ENCODE results near the gene CPNE8. TPM values are rescaled to one million over a fixed set of nuclear protein-coding genes. Genes with fewer than 3 reads are reported as not detected.

CPNE8 gene
- total RNA-seq, 2 donors from 2014 or later = 11.7 to 33.3 TPM

DNA sequence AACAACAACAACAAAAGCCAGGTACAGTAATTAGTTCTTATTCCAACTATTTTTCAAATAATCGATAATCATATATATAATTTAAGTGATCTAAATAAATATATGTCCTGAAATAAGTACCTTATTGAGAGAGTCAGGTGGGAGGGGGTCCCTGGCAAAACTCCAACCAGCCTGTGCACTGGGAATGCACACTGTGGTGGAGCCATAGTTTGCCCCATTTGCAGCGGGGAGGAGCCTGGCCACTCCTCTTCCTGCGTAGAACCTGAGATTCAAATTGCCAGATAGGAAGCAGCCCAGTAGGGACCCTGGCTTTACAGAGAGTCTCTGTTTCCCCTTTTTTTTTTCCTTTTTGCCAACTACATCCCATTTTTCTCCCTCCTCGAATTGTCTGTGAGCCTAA is 26.4 kb downstream of the CPNE8 start:
- Histone ChIP-seq H3K36me3 (no peaks in the 10 kb centered on the region), H3K9me3 (no peaks in the 10 kb centered on the region), H3K9ac (ENCODE audit: low read depth in 2 of 2, low read length in 2 of 2) (no peak overlapping the region), H3K27ac (no peak overlapping the region), H3K27me3 (no peaks in the 10 kb centered on the region), H3K4me3 (no peak overlapping the region), H3K4me1 (no peaks in the 10 kb centered on the region)
- TF ChIP-seq, protein P1, sequence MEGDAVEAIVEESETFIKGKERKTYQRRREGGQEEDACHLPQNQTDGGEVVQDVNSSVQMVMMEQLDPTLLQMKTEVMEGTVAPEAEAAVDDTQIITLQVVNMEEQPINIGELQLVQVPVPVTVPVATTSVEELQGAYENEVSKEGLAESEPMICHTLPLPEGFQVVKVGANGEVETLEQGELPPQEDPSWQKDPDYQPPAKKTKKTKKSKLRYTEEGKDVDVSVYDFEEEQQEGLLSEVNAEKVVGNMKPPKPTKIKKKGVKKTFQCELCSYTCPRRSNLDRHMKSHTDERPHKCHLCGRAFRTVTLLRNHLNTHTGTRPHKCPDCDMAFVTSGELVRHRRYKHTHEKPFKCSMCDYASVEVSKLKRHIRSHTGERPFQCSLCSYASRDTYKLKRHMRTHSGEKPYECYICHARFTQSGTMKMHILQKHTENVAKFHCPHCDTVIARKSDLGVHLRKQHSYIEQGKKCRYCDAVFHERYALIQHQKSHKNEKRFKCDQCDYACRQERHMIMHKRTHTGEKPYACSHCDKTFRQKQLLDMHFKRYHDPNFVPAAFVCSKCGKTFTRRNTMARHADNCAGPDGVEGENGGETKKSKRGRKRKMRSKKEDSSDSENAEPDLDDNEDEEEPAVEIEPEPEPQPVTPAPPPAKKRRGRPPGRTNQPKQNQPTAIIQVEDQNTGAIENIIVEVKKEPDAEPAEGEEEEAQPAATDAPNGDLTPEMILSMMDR (IDR thresholded peaks at IDR 0.05) = no peak
- intact Hi-C loops (cut with DNase I) = no loop called here
- no peak for DNase-seq

DNA sequence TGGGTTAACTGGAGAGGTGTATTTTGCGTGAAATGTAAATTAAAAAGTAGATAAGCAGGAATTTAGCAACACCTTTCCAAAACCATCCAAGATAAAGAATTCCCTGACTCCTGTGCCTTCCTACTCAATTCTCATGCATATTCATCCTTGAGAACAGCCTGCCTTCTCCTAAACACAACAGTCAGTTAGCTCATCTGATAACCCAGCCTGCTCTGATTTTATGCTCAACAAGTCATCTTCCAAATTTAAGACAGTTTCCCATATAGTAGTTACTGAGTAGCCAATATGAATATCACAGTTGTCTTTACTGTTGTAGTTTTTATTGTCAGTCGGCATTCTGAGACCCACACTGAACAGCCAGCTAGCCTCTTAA is 27.1 kb downstream of the CPNE8 start:
- intact Hi-C loops (cut with DNase I) = no loop called here
- TF ChIP-seq, protein P1 (IDR thresholded peaks at IDR 0.05) = no peak
- no peak overlapping the region for H3K4me3 ChIP-seq
- H3K27me3 ChIP-seq = no peaks in the 10 kb centered on the region
- no peak for DNase-seq
- no peaks in the 10 kb centered on the region for H3K9me3 ChIP-seq
- no peak overlapping the region for H3K27ac ChIP-seq
- no peaks in the 10 kb centered on the region for H3K4me1 ChIP-seq
- no peak overlapping the region for H3K9ac ChIP-seq (ENCODE audit: low read depth in 2 of 2, low read length in 2 of 2)
- no peaks in the 10 kb centered on the region for H3K36me3 ChIP-seq

DNA sequence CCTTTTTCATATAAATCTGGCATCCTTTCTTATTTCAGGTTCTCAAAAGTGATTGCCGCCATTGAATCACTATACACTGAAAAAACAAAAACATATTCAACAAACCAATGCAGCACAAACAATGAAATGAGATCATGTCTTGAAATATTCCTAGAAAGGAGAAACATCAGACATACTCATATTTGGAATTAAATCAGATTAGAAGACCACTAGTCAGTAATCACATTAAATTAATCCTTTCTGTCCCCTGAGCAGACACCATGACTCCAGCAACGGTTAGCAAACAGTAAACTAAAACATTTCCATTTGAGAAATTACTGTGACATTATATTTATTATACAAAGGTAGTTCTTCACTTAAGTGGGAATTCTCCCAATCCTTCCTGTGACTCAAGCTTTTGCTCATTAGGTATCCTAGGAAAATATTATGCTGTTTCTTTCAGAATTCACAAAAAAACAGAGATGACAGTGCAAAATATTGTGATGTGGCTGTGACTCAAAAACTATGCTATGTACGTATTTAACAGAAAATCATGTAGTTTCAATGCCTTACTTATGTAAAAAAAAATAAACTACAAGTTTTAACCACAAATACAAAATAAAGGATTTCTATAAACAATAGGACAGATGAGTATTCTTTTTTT is 29.7 kb downstream of the CPNE8 start:
- H3K4me1 ChIP-seq = no peaks in the 10 kb centered on the region
- intact Hi-C loops (cut with DNase I) = no loop called here
- TF ChIP-seq, protein P1 (IDR thresholded peaks at IDR 0.05) = no peak

DNA sequence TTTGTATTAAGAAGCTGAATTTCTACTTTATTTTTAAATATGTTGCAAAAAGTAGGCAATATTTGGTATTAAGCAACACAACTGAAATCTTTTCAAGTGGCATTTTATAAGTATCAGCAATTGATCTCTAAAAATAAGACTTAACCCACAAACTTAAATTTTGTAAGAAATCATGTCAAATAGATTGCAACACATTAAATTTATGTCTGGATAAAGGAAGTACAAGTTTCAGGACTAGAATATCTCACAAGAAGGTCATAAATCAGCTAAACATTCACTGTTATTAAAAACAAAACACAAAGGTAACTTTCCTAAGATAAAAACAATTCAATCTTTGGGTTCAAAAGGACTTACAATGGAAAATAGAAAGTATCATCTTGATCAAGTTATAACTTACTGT is 32.8 kb downstream of the CPNE8 start:
- intact Hi-C loops (cut with DNase I) = no loop called here
- no peak overlapping the region for H3K9ac ChIP-seq (ENCODE audit: low read depth in 2 of 2, low read length in 2 of 2)
- H3K4me1 ChIP-seq = no peaks in the 10 kb centered on the region
- H3K36me3 ChIP-seq = no peaks in the 10 kb centered on the region
- no peaks in the 10 kb centered on the region for H3K9me3 ChIP-seq
- TF ChIP-seq, protein P1 (IDR thresholded peaks at IDR 0.05) = no peak
- no peak for DNase-seq
- no peak overlapping the region for H3K27ac ChIP-seq
- no peak overlapping the region for H3K4me3 ChIP-seq
- no peaks in the 10 kb centered on the region for H3K27me3 ChIP-seq

More for the DNA sequence above, 29.7 kb downstream of the CPNE8 start:
- H3K4me3 ChIP-seq = no peak overlapping the region
- H3K9me3 ChIP-seq = no peaks in the 10 kb centered on the region
- H3K27ac ChIP-seq = no peak overlapping the region
- no peak overlapping the region for H3K9ac ChIP-seq (ENCODE audit: low read depth in 2 of 2, low read length in 2 of 2)
- DNase-seq = no peak
- H3K36me3 ChIP-seq = no peaks in the 10 kb centered on the region
- H3K27me3 ChIP-seq = no peaks in the 10 kb centered on the region

DNA sequence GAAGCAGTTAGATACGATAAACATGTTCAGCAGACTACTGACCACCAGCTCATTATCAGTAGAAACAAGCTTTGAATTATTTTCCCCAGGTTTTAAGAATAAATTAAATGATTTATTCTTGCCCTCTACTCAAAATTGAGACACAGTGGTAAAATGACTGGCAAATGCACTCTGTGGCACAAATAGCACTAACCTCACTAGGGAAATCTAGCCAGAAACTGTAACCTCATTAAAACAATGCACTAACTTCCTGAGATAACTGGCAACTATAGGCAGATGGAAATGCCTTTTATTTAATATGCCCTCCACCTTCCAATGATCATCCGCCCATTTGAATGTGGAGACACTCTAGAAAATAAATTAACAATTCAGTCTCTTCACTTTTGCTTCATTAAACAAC is 33.2 kb downstream of the CPNE8 start:
- H3K9ac ChIP-seq (ENCODE audit: low read depth in 2 of 2, low read length in 2 of 2) = no peak overlapping the region
- no peaks in the 10 kb centered on the region for H3K36me3 ChIP-seq
- H3K9me3 ChIP-seq = no peaks in the 10 kb centered on the region
- TF ChIP-seq, protein P1 (IDR thresholded peaks at IDR 0.05) = no peak
- no peak overlapping the region for H3K4me3 ChIP-seq
- H3K4me1 ChIP-seq = no peaks in the 10 kb centered on the region
- DNase-seq = no peak
- no peaks in the 10 kb centered on the region for H3K27me3 ChIP-seq
- intact Hi-C loops (cut with DNase I) = no loop called here
- H3K27ac ChIP-seq = no peak overlapping the region
